Skeletal muscle cell (primary cell): ENCODE data around the gene RPEL1.
"Not testable (repeated sequence)": the region's sequence is repeated elsewhere in the genome, so short reads cannot be mapped to it uniquely, and the experiment has no call there.

ENCODE experiments used
- DNase-seq: peaks from one replicate; pipeline ENCODE4 v3.0.0-alpha.2; 2010; ENCODE audit warnings: low read depth
- H3K4me3 ChIP-seq: 2 replicates; pipeline ENCODE4 v1.5.1; 2011; ENCODE audit warnings: low read depth, mild to moderate bottlenecking, control low read depth, low read length, moderate library complexity

RPEL1 gene

GRCh38 chr10:103245587-103245986 lies at the start of gene RPEL1:
Gene RPEL1, plus strand, starts transcription at chr10:103245887. Its CDS starts 110 bp downstream, at chr10:103245997.
- not testable (repeated sequence) for DNase-seq, H3K4me3 ChIP-seq

- no peak for DNase-seq
- no peak overlapping the region for H3K4me3 ChIP-seq
These were observed 49.2 kb upstream of the RPEL1 start for GRCh38 chr10:103196516-103196915.

GRCh38 chr10:103197174-103197573 lies 48.5 kb upstream of the RPEL1 start:
- no peak overlapping the region for H3K4me3 ChIP-seq
- no peak for DNase-seq

DNA sequence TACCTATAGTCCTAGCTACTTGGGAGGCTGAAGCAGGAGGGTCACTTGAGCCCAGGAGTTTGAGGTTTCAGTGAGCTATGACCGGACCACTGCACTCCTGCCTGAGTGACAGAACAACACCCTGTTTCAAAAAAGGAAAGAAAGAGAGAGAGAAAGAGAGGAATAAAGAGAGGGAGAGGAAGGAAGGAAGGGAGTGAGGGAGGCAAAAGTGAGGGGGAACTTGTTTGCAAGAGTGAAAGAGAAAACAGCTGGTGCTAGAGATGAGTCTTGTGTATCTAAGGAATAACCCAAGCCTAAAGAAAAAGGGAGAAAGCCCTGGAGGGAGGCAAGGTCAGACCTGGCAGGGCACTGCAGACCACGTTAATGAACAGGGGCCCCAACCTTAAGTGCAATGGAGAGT lies 47.8 kb upstream of the RPEL1 start:
- no peak for DNase-seq
- H3K4me3 ChIP-seq: no peak overlapping the region

- DNase-seq: no peak
- H3K4me3 ChIP-seq: no peak overlapping the region
These were observed 47.0 kb upstream of the RPEL1 start for GRCh38 chr10:103198648-103199047.

DNA sequence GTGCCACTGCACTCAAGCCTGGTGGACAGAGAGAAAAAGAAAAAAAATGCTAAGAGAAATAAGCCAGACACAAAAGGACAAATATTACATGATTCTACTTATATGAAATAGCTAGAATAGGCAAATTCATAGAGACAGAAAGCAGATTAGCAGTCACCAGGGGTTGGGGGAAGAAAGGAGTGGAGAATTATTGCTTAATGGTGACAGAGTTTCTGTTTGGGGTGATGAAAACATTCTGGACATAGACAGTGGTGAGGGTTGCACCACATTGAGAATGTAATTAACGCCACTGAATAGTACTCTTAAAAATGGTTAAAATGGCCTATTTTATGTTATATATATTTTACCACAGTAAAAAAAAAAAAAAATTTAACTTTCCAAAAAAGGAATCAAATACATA lies 46.2 kb upstream of the RPEL1 start:
- no peak for DNase-seq
- H3K4me3 ChIP-seq: no peak overlapping the region

DNA sequence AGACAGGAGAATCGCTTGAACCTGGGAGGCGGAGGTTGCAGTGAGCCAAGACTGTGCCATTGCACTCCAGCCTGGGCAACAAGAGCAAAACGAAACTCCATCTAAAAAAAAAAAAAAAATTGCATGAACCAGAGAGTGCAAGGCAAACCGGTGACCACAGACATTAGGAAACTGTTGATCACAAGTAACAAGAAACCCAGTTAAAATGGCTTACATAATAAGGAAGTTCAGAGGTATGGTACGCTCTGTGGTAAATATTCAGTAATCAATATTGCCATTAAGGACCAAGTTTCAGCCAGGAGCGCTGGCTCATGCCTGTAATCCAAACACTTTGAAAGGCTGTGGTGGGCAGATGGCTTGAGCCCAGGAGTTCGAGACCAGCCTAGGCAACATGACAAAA lies 43.4 kb upstream of the RPEL1 start:
- no peak for DNase-seq
- H3K4me3 ChIP-seq: no peak overlapping the region

- no peak for DNase-seq
- H3K4me3 ChIP-seq: no peak overlapping the region
These were observed 42.2 kb upstream of the RPEL1 start for GRCh38 chr10:103203466-103203865.

- DNase-seq: no peak
- no peak overlapping the region for H3K4me3 ChIP-seq
These were observed 41.1 kb upstream of the RPEL1 start for GRCh38 chr10:103204353-103205255.

DNA sequence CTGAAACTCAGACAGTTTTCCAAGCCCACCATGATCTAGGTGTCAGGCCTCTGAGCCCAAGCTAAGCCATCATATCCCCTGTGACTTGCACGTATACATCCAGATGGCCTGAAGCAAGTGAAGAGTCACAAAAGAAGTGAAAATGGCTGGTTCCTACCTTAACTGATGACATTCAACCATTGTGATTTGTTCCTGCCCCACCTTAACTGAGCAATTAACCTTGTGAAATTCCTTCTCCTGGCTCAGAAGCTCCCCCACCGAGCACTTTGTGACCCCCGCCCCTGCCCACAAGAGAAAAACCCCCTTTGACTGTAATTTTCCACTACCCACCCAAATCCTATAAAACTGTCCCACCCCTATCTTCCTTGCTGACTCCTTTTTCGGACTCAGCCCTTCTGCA lies 40.3 kb upstream of the RPEL1 start:
- not testable (repeated sequence) for DNase-seq, H3K4me3 ChIP-seq

DNA sequence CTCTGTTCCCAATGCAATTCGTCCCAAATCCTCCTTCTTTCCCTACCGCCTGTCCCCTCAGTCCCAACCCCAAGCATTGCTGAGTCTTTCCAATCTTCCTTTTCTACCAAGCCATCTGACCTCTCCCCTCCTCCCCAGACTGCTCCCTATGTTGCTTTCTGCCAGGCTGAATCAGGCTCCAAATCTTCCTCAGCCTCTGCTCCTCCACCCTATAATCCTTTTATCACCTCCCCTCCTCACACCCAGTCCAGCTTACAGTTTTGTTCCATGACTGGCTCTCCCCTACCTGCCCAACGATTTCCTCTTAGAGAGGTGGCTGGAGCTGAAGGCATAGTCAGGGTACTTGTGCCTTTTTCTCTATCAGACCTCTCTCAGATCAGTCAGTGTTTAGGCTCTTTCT lies 39.0 kb upstream of the RPEL1 start:
- not testable (repeated sequence) for H3K4me3 ChIP-seq, DNase-seq

DNA sequence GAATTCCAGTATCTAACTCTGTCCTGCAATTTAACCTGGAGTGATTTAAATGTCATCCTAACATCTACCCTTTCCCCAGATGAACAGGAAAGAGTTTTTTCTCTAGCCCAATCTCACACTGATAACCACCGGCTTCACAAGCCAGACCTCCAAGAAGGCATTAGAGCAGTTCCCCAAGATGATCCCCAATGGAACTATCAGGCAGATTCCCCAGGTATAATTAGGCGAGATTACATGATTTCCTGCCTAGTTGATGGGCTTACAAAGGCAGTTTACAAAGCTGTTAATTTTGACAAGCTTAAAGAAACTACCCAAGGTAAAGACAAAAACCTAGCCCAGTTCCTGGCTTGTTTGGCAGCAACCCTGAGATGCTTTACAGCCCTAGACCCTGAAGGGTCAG lies 38.5 kb upstream of the RPEL1 start:
- DNase-seq: no peak
- no peak overlapping the region for H3K4me3 ChIP-seq

- not testable (repeated sequence) for DNase-seq, H3K4me3 ChIP-seq
These were observed 38.0 kb upstream of the RPEL1 start for GRCh38 chr10:103207643-103208042.

GRCh38 chr10:103210262-103210661 lies 35.4 kb upstream of the RPEL1 start:
- not testable (repeated sequence) for H3K4me3 ChIP-seq, DNase-seq

DNA sequence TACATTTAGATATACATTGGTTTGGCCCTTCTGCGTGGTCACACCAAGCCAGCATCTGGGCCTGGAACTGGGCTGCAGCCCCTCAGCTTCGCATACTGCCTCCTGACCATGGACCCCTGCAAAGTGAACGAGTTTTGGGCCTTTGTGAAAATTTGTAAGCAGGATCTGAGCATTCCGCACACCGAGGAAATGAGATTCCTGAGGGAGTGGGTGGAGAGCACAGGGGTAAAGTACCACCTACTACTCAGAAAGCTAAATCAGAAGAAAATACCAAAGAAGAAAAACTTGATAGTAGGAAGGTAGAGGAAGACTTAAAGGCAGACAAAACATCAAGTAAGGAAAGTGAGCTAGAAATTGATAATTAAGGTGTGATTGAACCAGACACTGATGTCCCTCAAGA lies 30.1 kb upstream of the RPEL1 start:
- DNase-seq: no peak
- no peak overlapping the region for H3K4me3 ChIP-seq

DNA sequence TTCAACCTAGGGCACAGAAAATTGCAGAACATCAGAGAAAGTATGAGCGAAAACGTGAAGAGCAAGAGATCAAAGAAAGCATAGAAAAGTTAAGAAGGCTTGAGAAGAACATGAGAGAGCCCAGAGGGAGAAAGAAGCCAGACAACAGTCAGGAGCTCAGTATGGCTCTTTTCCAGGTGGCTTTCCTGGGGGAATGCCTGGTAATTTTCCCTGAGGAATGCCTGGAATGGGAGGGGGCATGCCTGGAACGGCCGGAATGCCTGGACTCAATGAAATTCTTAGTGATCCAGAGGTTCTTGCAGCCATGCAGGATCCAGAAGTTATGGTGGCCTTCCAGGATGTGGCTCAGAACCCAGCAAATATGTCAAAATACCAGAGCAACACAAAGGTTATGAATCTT lies 29.3 kb upstream of the RPEL1 start:
- DNase-seq, H3K4me3 ChIP-seq: not testable (repeated sequence)

GRCh38 chr10:103224133-103224532 lies 21.6 kb upstream of the RPEL1 start:
- DNase-seq: no peak
- H3K4me3 ChIP-seq: no peak overlapping the region

DNA sequence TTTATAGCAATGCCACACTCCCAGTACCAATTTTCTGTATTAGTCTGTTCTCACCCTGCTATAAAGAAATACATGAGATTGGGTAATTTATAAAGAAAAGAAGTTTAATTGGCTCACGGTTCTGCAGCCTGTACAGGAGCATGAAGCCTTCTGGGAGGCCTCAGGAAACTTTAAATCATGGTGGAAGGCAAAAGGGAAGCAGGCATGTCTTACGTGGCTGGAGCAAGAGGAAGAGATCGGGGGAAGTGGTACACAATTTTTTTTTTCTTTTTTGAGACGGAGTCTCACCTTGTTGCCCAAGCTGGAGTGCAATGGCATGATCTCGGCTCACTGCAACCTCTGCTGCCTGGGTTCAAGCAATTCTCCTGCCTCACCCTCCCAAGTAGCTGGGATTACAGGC lies 21.0 kb upstream of the RPEL1 start:
- DNase-seq, H3K4me3 ChIP-seq: not testable (repeated sequence)

GRCh38 chr10:103225939-103226338 lies 19.7 kb upstream of the RPEL1 start:
- no peak overlapping the region for H3K4me3 ChIP-seq
- no peak for DNase-seq

DNA sequence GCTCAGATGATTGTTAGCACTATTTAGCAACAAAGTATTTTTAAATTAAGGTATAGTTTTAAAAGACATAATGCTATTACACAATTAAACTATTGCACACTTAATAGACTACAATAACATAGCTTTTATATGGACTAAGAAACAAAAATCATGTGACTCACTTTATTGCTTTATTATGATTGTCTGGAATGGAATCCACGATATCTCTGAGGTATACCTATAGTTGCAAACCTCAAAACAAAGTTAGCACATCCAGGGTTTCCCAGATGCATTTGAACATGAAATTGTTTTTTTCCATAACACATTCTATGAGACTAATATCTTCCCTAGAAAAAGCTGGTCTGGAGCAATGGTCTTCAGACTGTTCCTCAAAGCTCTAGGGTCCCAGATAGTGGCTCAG lies 18.3 kb upstream of the RPEL1 start:
- H3K4me3 ChIP-seq: no peak overlapping the region
- DNase-seq: no peak

- peak; percentile 83 for DNase-seq
These were observed 14.6 kb upstream of the RPEL1 start for GRCh38 chr10:103231047-103231551.

More at GRCh38 chr10:103231047-103231551, 14.6 kb upstream of the RPEL1 start:
- no peak overlapping the region for H3K4me3 ChIP-seq
